Vagina (tissue), 2 donors: ENCODE results near the gene C4orf51.

Experiments used
- POLR2A ChIP-seq, 2 donors: fragments of 450-650 bp; IDR thresholded peaks; one replicate each; pipeline ENCODE4 v1.6.1; 2017; ENCODE audit warnings: antibody characterized with exemption in 2 of 2, mild to moderate bottlenecking in 2 of 2, moderate library complexity in 2 of 2
- POLR2AphosphoS5 ChIP-seq, 2 donors: sonication (generic); formaldehyde crosslinking; IDR thresholded peaks; one replicate each; pipeline ENCODE4 v1.9.0; 2017; ENCODE audit warnings: antibody characterized with exemption in 2 of 2, mild to moderate bottlenecking in 2 of 2, low read depth in 1 of 2; ENCODE audit not compliant: insufficient read depth in 1 of 2
- TF ChIP-seq, protein P1 (sequence below), 3 experiments: fragments of 450-650 bp in 2 of 3; fragments of 200-600 bp in 1 of 3; sonication (generic) in 1 of 3; IDR thresholded peaks; one replicate each; pipeline ENCODE4 v1.5.1; 2017 to 2019; ENCODE audit warnings: antibody characterized with exemption in 3 of 3, mild to moderate bottlenecking in 2 of 3, moderate library complexity in 2 of 3

DNA sequence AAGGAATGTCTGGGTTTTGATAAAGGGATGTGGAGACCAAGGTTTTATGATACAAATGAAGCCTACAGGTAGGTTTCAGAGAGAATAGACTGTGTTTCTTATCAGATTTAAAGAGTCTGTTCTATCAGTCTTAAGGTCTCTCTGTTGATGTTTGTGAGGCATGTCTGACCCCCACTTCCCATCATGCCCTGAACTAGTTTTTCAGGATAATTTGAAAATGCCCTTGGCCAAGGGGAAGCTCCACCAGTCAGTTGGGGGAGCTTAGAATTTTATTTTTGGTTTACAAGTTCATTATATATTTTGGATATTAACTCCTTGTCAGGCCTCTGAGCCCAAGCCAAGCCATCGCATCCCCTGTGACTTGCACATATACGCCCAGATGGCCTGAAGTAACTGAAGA, 18.6 kb downstream of the C4orf51 start:
- TF ChIP-seq, protein P1, sequence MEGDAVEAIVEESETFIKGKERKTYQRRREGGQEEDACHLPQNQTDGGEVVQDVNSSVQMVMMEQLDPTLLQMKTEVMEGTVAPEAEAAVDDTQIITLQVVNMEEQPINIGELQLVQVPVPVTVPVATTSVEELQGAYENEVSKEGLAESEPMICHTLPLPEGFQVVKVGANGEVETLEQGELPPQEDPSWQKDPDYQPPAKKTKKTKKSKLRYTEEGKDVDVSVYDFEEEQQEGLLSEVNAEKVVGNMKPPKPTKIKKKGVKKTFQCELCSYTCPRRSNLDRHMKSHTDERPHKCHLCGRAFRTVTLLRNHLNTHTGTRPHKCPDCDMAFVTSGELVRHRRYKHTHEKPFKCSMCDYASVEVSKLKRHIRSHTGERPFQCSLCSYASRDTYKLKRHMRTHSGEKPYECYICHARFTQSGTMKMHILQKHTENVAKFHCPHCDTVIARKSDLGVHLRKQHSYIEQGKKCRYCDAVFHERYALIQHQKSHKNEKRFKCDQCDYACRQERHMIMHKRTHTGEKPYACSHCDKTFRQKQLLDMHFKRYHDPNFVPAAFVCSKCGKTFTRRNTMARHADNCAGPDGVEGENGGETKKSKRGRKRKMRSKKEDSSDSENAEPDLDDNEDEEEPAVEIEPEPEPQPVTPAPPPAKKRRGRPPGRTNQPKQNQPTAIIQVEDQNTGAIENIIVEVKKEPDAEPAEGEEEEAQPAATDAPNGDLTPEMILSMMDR (IDR thresholded peaks at IDR 0.05): no peak
- no peak for TF ChIP-seq POLR2A (IDR thresholded peaks at IDR 0.05)
- no peak for TF ChIP-seq POLR2AphosphoS5 (IDR thresholded peaks at IDR 0.05; ENCODE audit: insufficient read depth in 1 of 2, low read depth in 1 of 2)
